Endothelial cell of umbilical vein (primary cell): Measurements from ENCODE around the gene ITIH2. TPM values are rescaled to one million over a fixed set of nuclear protein-coding genes. Genes with fewer than 3 reads are reported as not detected.

Source experiments
- BruUV-seq: library from RNA; stranded (reverse); fragments of 400-500 nt; replicated peaks from 2 replicates; lab custom pipeline; 2021; lab: Mats Ljungman, UMichigan
- CTCF ChIA-PET: fragments of 300-600, 350-600 bp; sonication (Branson Sonifier 250); formaldehyde crosslinking; loops from one replicate; lab custom pipeline; 2021; ENCODE audit warnings: antibody characterized with exemption, inconsistent platforms; lab: Charles Lee
- POLR2A ChIA-PET: fragments of 300-600, 350-600 bp; sonication (Branson Sonifier 250); formaldehyde crosslinking; loops from one replicate; lab custom pipeline; 2021; ENCODE audit warnings: antibody characterized with exemption, inconsistent platforms; lab: Charles Lee
- DNase-seq: peaks from one replicate; pipeline ENCODE4 v3.0.0-alpha.2; 2011; ENCODE audit warnings: low read depth, low spot score
- FAIRE-seq: peaks from 2 replicates; lab custom pipeline; 2011; peaks lifted over from hg19 to GRCh38; lab: Jason Lieb, UNC
- H2AFZ ChIP-seq: 2 replicates; pipeline ENCODE4 v1.6.0; 2012; ENCODE audit warnings: low read depth, low read length, control low read depth, inconsistent platforms
- H3K27ac ChIP-seq: 2 replicates; pipeline ENCODE4 v1.5.1; 2011; ENCODE audit warnings: low read depth, mild to moderate bottlenecking, control low read depth, low read length, moderate library complexity; ENCODE audit not compliant: insufficient read depth
- H3K27me3 ChIP-seq, 2 experiments: 2 replicates each; pipeline versions ENCODE4 v1.6.0 to v1.6.1; 2011; ENCODE audit warnings: low read length in 2 of 2, mixed read lengths in 1 of 2; ENCODE audit not compliant: control insufficient read depth in 2 of 2, insufficient read depth in 2 of 2
- H3K36me3 ChIP-seq, 2 experiments: 2 replicates in 1 of 2; 3 replicates in 1 of 2; pipeline ENCODE4 v1.5.1; 2011; ENCODE audit warnings: low read length in 2 of 2, mild to moderate bottlenecking in 1 of 2, moderate library complexity in 1 of 2; ENCODE audit not compliant: control insufficient read depth in 2 of 2, insufficient read depth in 2 of 2; ENCODE audit errors: extremely low read depth in 1 of 2
- H3K4me1 ChIP-seq: 3 replicates; pipeline ENCODE4 v1.5.1; 2011; ENCODE audit warnings: mild to moderate bottlenecking, low read length; ENCODE audit not compliant: control insufficient read depth, insufficient read depth; ENCODE audit errors: extremely low read depth
- H3K4me2 ChIP-seq: 2 replicates; pipeline ENCODE4 v1.6.1; 2011; ENCODE audit warnings: low read length, control low read depth, mixed read lengths; ENCODE audit not compliant: insufficient read depth
- H3K4me3 ChIP-seq, 3 experiments: fragments of 200-600 bp in 1 of 3; sonication (generic), shearing (Covaris generic) in 1 of 3; replicated peaks in 1 of 3; 2 replicates each; pipeline ENCODE4 v1.5.1; 2011 to 2016; ENCODE audit warnings: control low read depth in 3 of 3, low read length in 3 of 3, mild to moderate bottlenecking in 2 of 3, inconsistent platforms in 1 of 3, low read depth in 1 of 3, moderate library complexity in 1 of 3; ENCODE audit not compliant: insufficient read depth in 1 of 3
- H3K79me2 ChIP-seq: 2 replicates; pipeline ENCODE4 v1.6.0; 2012; ENCODE audit warnings: low read length, inconsistent platforms; ENCODE audit not compliant: control insufficient read depth, insufficient read depth
- H3K9ac ChIP-seq: replicated peaks from 2 replicates; pipeline ENCODE3; 2011; ENCODE audit warnings: low read length, control low read depth; ENCODE audit not compliant: insufficient read depth; ENCODE audit errors: extremely low read depth
- H3K9me1 ChIP-seq: replicated peaks from 3 replicates; pipeline ENCODE4 v1.6.0; 2011; ENCODE audit warnings: mild to moderate bottlenecking, low read length; ENCODE audit not compliant: control insufficient read depth, insufficient read depth; ENCODE audit errors: extremely low read depth
- H3K9me3 ChIP-seq: replicated peaks from 2 replicates; pipeline ENCODE4 v1.5.1; 2012; ENCODE audit warnings: low read length, inconsistent platforms; ENCODE audit not compliant: control insufficient read depth, insufficient read depth
- H4K20me1 ChIP-seq: replicated peaks from 2 replicates; pipeline ENCODE3; 2011; ENCODE audit warnings: mild to moderate bottlenecking, low read length; ENCODE audit not compliant: control insufficient read depth, insufficient read depth; ENCODE audit errors: extremely low read depth
- CTCF ChIP-seq, 2 donors: IDR thresholded peaks; 1 replicate in 1 of 2; 2 replicates in 1 of 2; pipeline ENCODE4 v1.5.1; 2011; ENCODE audit warnings: low read length in 2 of 2, mild to moderate bottlenecking in 2 of 2, moderate library complexity in 2 of 2, control low read depth in 1 of 2, inconsistent platforms in 1 of 2, low read depth in 1 of 2; ENCODE audit not compliant: insufficient read depth in 1 of 2; ENCODE audit errors: extremely low read depth in 1 of 2
- EZH2 ChIP-seq: IDR thresholded peaks from 2 replicates; pipeline ENCODE4 v1.6.1; 2012; ENCODE audit warnings: borderline replicate concordance, low read depth, mild to moderate bottlenecking, moderate library complexity, low read length, inconsistent platforms; ENCODE audit not compliant: severe bottlenecking
- FOS ChIP-seq: IDR thresholded peaks from 2 replicates; pipeline ENCODE4 v1.6.1; 2011; ENCODE audit warnings: mild to moderate bottlenecking, low read length, moderate library complexity, borderline replicate concordance; ENCODE audit not compliant: insufficient read depth
- GATA2 ChIP-seq: IDR thresholded peaks from 2 replicates; pipeline ENCODE4 v1.7.0; 2011; ENCODE audit warnings: low read depth, mild to moderate bottlenecking, moderate library complexity, mixed read lengths, low read length; ENCODE audit not compliant: insufficient read length, insufficient read depth
- JUN ChIP-seq: IDR thresholded peaks from 2 replicates; pipeline ENCODE4 v1.6.1; 2011; ENCODE audit warnings: borderline replicate concordance, low read depth; ENCODE audit not compliant: insufficient read length, insufficient read depth
- MYC ChIP-seq: IDR thresholded peaks from one replicate; pipeline ENCODE4 v1.6.1; 2011; ENCODE audit warnings: mild to moderate bottlenecking, low read depth, low read length
- POLR2A ChIP-seq: IDR thresholded peaks from 2 replicates; pipeline ENCODE4 v1.6.1; 2012; ENCODE audit warnings: low read depth, mild to moderate bottlenecking, control low read depth, low read length
- POLR2AphosphoS5 ChIP-seq: IDR thresholded peaks from 2 replicates; pipeline ENCODE4 v1.6.1; 2012; ENCODE audit warnings: low read depth, mild to moderate bottlenecking, control low read depth, low read length, moderate library complexity; ENCODE audit not compliant: insufficient read depth
- dilution Hi-C: fragments of 300-500 bp; cut with MboI; formaldehyde crosslinking; loops from one replicate; pipeline ENCODE4 v1.15.0; 2019; ENCODE audit warnings: low sequenced_read_pairs; ENCODE audit not compliant: extremely low pct_ligation_motif_present
- intact Hi-C: fragments of 100-400 bp; cut with micrococcal nuclease; formaldehyde crosslinking; loops from one replicate; pipeline ENCODE4 v1.10.0; 2022
- polyA plus RNA-seq, 4 experiments: library from polyadenylated mRNA; depleted of rRNA in 3 of 4; stranded (reverse) in 3 of 4; unstranded in 1 of 4; fragments of >200 nt; gene quantifications; 2 replicates each; pipeline versions ENCODE4 v1.2.1 to v1.2.3, GENCODE V29; 2011 to 2012; ENCODE audit warnings: missing spikeins in 1 of 4
- total RNA-seq: library from RNA; stranded (reverse); gene quantifications from 2 replicates; pipeline ENCODE4 v1.2.3, GENCODE V29; 2021
- TF ChIP-seq, protein P1 (sequence below): IDR thresholded peaks from 2 replicates; pipeline ENCODE4 v1.6.1; 2011; ENCODE audit not compliant: insufficient read depth, insufficient read length

ITIH2 gene
- total and polyA plus RNA-seq, 2 donors (not counting 3 experiments of a cell fraction or from before 2014, with no cell fraction given) = not detected

GRCh38 chr10:7722927-7723529, 19.9 kb downstream of the ITIH2 start:
- dilution Hi-C loops = no loop called here
- POLR2A ChIA-PET = no interaction called here

More at GRCh38 chr10:7722927-7723529, 19.9 kb downstream of the ITIH2 start:
- H4K20me1 ChIP-seq = no peaks in the 10 kb centered on the region
- intact Hi-C loops = no loop called here
- H3K4me2 ChIP-seq = no peak overlapping the region
- no peaks in the 10 kb centered on the region for H3K9me3 ChIP-seq
- H2AFZ ChIP-seq = no peak overlapping the region
- no peaks in the 10 kb centered on the region for H3K9me1 ChIP-seq
- H3K4me3 ChIP-seq = no peak overlapping the region
- H3K79me2 ChIP-seq = no peaks in the 10 kb centered on the region
- FAIRE-seq (no peak), DNase-seq (no peak)
- no peaks in the 10 kb centered on the region for H3K4me1 ChIP-seq
- no peak overlapping the region for H3K27ac ChIP-seq
- CTCF ChIA-PET = no interaction called here
- no peak overlapping the region for H3K9ac ChIP-seq
- H3K27me3 ChIP-seq = no peaks in the 10 kb centered on the region
- BruUV-seq = no TSS peak
- no peak for TF ChIP-seq FOS
- TF ChIP-seq POLR2AphosphoS5 = no peak
- no peak for TF ChIP-seq MYC
- TF ChIP-seq JUN = no peak
- TF ChIP-seq, protein P1, sequence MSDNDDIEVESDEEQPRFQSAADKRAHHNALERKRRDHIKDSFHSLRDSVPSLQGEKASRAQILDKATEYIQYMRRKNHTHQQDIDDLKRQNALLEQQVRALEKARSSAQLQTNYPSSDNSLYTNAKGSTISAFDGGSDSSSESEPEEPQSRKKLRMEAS = no peak
- no peak for TF ChIP-seq CTCF (IDR thresholded peaks at IDR 0.05; ENCODE audit: extremely low read depth in 1 of 2, insufficient read depth in 1 of 2, low read depth in 1 of 2, low read length in 2 of 2)
- no peak for TF ChIP-seq EZH2
- no peak for TF ChIP-seq GATA2
- no peak for TF ChIP-seq POLR2A
- no peaks in the 10 kb centered on the region for H3K36me3 ChIP-seq
